HepG2 (cell line): ENCODE results near the gene AMPD2. TPM values are rescaled to one million over a fixed set of nuclear protein-coding genes. Genes with fewer than 3 reads are reported as not detected.

Experiments
- AHR ChIP-seq: IDR thresholded peaks from 2 replicates; pipeline ENCODE4 v1.6.1; 2018; ENCODE audit warnings: missing genetic modification reagents, missing compliant biosample characterization
- ASH2L ChIP-seq: fragments of 300-600, 200-600 bp; sonication (generic); IDR thresholded peaks from 2 replicates; pipeline ENCODE4 v1.7.0; 2017; ENCODE audit warnings: low read depth, mild to moderate bottlenecking, moderate library complexity, mixed read lengths, low read length; ENCODE audit not compliant: insufficient read length
- ATF7-NPFF ChIP-seq: sonication (generic); formaldehyde crosslinking; IDR thresholded peaks from 2 replicates; pipeline ENCODE4 v1.8.1; 2023; ENCODE audit warnings: mild to moderate bottlenecking, low read depth, missing genetic modification reagents, moderate library complexity
- FIP1L1 ChIP-seq: fragments of 200-400 bp; formaldehyde crosslinking; IDR thresholded peaks from 2 replicates; pipeline ENCODE4 v1.6.1; 2018; ENCODE audit warnings: low read depth, mild to moderate bottlenecking, low read length, moderate library complexity, borderline replicate concordance; ENCODE audit not compliant: insufficient read depth
- GATAD2A ChIP-seq: IDR thresholded peaks from 2 replicates; pipeline ENCODE4 v1.6.1; 2016
- NONO ChIP-seq, 2 experiments: fragments of 450-650 bp in 1 of 2; sonication (generic) in 1 of 2; formaldehyde crosslinking in 1 of 2; IDR thresholded peaks in 1 of 2; conservative IDR thresholded peaks in 1 of 2; 2 replicates each; pipeline versions ENCODE4 v1.6.1 to v1.8.0; 2017 to 2022; ENCODE audit warnings: mild to moderate bottlenecking in 1 of 2, missing genetic modification reagents in 1 of 2, moderate library complexity in 1 of 2
- NRL ChIP-seq: sonication (generic); formaldehyde crosslinking; IDR thresholded peaks from 2 replicates; pipeline ENCODE4 v1.5.0; 2020; ENCODE audit warnings: missing genetic modification reagents, mild to moderate bottlenecking, moderate library complexity, borderline replicate concordance
- RCOR2 ChIP-seq: IDR thresholded peaks from 2 replicates; pipeline ENCODE4 v1.6.1; 2016; ENCODE audit warnings: missing biosample characterization, missing genetic modification reagents
- SOX5 ChIP-seq: IDR thresholded peaks from 2 replicates; pipeline ENCODE4 v1.6.1; 2016; ENCODE audit warnings: borderline replicate concordance
- ZBTB38 ChIP-seq: sonication (generic); formaldehyde crosslinking; IDR thresholded peaks from 2 replicates; pipeline ENCODE4 v1.5.1; 2020; ENCODE audit warnings: mild to moderate bottlenecking, missing genetic modification reagents
- ZMYM2 ChIP-seq: sonication (generic); formaldehyde crosslinking; IDR thresholded peaks from 2 replicates; pipeline ENCODE4 v1.8.0; 2022; ENCODE audit warnings: mild to moderate bottlenecking, missing genetic modification reagents
- ZNF230 ChIP-seq: sonication (generic); formaldehyde crosslinking; IDR thresholded peaks from 2 replicates; pipeline ENCODE4 v1.4.0; 2020; ENCODE audit warnings: mild to moderate bottlenecking, missing genetic modification reagents
- ZNF33B ChIP-seq: sonication (generic); formaldehyde crosslinking; IDR thresholded peaks from 2 replicates; pipeline ENCODE4 v1.5.1; 2020; ENCODE audit warnings: mild to moderate bottlenecking, missing genetic modification reagents
- ZNF432 ChIP-seq: sonication (generic); formaldehyde crosslinking; IDR thresholded peaks from 2 replicates; pipeline ENCODE4 v1.5.0; 2020; ENCODE audit warnings: missing genetic modification reagents, mild to moderate bottlenecking, borderline replicate concordance
- ZNF543 ChIP-seq: sonication (generic); formaldehyde crosslinking; IDR thresholded peaks from 2 replicates; pipeline ENCODE4 v1.4.0; 2020; ENCODE audit warnings: mild to moderate bottlenecking, missing genetic modification reagents
- ZNF572 ChIP-seq: sonication (generic); formaldehyde crosslinking; IDR thresholded peaks from 2 replicates; pipeline ENCODE4 v1.5.1; 2020; ENCODE audit warnings: mild to moderate bottlenecking, missing genetic modification reagents
- ZNF660 ChIP-seq: sonication (generic); formaldehyde crosslinking; IDR thresholded peaks from 2 replicates; pipeline ENCODE4 v1.5.1; 2020; ENCODE audit warnings: mild to moderate bottlenecking, low read depth, missing genetic modification reagents, borderline replicate concordance
- ZSCAN9 ChIP-seq: IDR thresholded peaks from 2 replicates; pipeline ENCODE4 v1.6.1; 2016; ENCODE audit warnings: borderline replicate concordance
- polyA plus RNA-seq, 8 experiments: library from polyadenylated mRNA; depleted of rRNA in 3 of 8; stranded (reverse) in 7 of 8; unstranded in 1 of 8; fragments of >200 nt; fragmentation: Illumina TruSeq in 4 of 8; extraction: Trizol in 4 of 8; gene quantifications; 2 replicates each; pipeline versions ENCODE4 v1.2.1 to v1.2.3, GENCODE V29; 2011 to 2016; ENCODE audit warnings: low read depth in 4 of 8, missing spikeins in 1 of 8, mixed read lengths in 1 of 8; ENCODE audit not compliant: insufficient read depth in 1 of 8
- total RNA-seq, 5 experiments: library from RNA; depleted of rRNA; stranded (reverse); fragments of >200 nt; fragmentation: Illumina TruSeq; extraction: Trizol; gene quantifications; 2 replicates each; pipeline ENCODE4 v1.2.3, GENCODE V29; 2016; ENCODE audit warnings: low read depth in 1 of 5
- TF ChIP-seq, protein P1 (sequence below): sonication (generic); formaldehyde crosslinking; IDR thresholded peaks from 2 replicates; pipeline ENCODE4 v1.9.0; 2021; ENCODE audit warnings: missing genetic modification reagents, mild to moderate bottlenecking, borderline replicate concordance
- TF ChIP-seq, protein P2 (sequence below): sonication (generic); formaldehyde crosslinking; IDR thresholded peaks from 2 replicates; pipeline ENCODE4 v1.4.0; 2020; ENCODE audit warnings: mild to moderate bottlenecking, missing genetic modification reagents
- TF ChIP-seq, protein P3 (sequence below): IDR thresholded peaks from 2 replicates; pipeline ENCODE4 v1.6.1; 2012; ENCODE audit warnings: inconsistent platforms
- TF ChIP-seq, protein P4 (sequence below): sonication (generic); formaldehyde crosslinking; IDR thresholded peaks from 2 replicates; pipeline ENCODE4 v1.5.1; 2020; ENCODE audit warnings: mild to moderate bottlenecking, moderate library complexity, missing genetic modification reagents
- TF ChIP-seq, protein P5 (sequence below): sonication (generic); formaldehyde crosslinking; IDR thresholded peaks from 2 replicates; pipeline ENCODE4 v1.8.0; 2022; ENCODE audit warnings: mild to moderate bottlenecking, missing genetic modification reagents; ENCODE audit not compliant: insufficient replicate concordance

The AMPD2 gene
- total and polyA plus RNA-seq, 2 of the 13 experiments (the other 11 are each of a cell fraction or from before 2014, with no cell fraction given) = 62.3 to 82.0 TPM

DNA sequence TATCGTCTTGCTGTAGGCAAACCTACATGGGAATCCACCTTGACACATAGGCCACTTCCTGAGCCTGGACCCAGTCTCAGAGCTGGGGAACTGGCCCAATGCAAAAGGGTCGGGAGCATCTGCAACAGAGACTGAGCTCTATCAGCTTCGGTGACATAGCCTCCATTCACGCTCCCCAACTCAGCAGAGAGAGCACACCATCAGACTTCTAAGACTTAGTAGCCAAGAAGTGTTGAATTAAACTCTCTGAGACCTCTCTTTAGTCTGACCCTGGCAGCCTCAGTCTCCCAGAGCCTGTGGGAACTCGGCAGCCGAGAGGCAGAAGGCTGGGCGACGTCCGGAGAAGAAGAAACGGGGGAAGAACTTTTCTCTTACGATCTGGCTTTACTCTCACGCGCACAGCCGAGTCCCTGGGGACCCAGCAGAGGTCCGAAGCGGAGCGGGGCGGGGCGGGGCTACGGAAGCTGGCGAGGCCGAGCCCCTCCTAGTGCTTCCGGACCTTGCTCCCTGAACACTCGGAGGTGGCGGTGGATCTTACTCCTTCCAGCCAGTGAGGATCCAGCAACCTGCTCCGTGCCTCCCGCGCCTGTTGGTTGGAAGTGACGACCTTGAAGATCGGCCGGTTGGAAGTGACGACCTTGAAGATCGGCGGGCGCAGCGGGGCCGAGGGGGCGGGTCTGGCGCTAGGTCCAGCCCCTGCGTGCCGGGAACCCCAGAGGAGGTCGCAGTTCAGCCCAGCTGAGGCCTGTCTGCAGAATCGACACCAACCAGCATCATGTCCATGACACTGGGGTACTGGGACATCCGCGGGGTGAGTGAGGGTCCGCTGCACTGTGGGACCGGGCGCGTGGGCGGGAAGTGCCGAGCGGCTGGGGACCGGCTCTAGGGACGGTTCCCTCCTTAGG lies 36.2 kb downstream of the AMPD2 start, which contains the start of gene GSTM4 (continued):
- TF ChIP-seq ZNF660 (CRISPR knock-in tag) (0 out of 2 replicates have a peak, but pooled peaks have one; percentile 45), FIP1L1 (no peak), ZNF572 (CRISPR knock-in tag) (peak; percentile 87), ZMYM2 (no peak), ZNF230 (CRISPR knock-in tag) (peak; percentile 92; the same call in 1 of the 2 replicates), ZNF543 (CRISPR knock-in tag) (peak; percentile 92; the same call in 1 of the 2 replicates), AHR (CRISPR knock-in tag) (peak; percentile 59; the same call in 1 of the 2 replicates), ZBTB38 (CRISPR knock-in tag) (peak; percentile 57), ZNF33B (0 out of 2 replicates have a peak, but pooled peaks have one; percentile 66), NRL (CRISPR knock-in tag) (0 out of 2 replicates have a peak, but pooled peaks have one; percentile 53), SOX5 (CRISPR knock-in tag) (peak; percentile 32), ASH2L (peak; percentile 86), RCOR2 (CRISPR knock-in tag) (no peak), ZSCAN9 (0 out of 2 replicates have a peak, but pooled peaks have one; percentile 73), ZNF432 (no peak), ATF7-NPFF (CRISPR knock-in tag) (no peak), GATAD2A (CRISPR knock-in tag) (peak; percentile 52), NONO (IDR thresholded peaks at IDR 0.05) (no peak), NONO (CRISPR knock-in tag; conservative IDR thresholded peaks at IDR 0.05) (peak; percentile 87)
- TF ChIP-seq, protein P1, sequence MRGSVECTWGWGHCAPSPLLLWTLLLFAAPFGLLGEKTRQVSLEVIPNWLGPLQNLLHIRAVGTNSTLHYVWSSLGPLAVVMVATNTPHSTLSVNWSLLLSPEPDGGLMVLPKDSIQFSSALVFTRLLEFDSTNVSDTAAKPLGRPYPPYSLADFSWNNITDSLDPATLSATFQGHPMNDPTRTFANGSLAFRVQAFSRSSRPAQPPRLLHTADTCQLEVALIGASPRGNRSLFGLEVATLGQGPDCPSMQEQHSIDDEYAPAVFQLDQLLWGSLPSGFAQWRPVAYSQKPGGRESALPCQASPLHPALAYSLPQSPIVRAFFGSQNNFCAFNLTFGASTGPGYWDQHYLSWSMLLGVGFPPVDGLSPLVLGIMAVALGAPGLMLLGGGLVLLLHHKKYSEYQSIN (CRISPR knock-in tag) = no peak
- TF ChIP-seq, protein P2, sequence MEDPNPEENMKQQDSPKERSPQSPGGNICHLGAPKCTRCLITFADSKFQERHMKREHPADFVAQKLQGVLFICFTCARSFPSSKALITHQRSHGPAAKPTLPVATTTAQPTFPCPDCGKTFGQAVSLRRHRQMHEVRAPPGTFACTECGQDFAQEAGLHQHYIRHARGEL (CRISPR knock-in tag) = 0 out of 2 replicates have a peak, but pooled peaks have one; percentile 55
- TF ChIP-seq, protein P3, sequence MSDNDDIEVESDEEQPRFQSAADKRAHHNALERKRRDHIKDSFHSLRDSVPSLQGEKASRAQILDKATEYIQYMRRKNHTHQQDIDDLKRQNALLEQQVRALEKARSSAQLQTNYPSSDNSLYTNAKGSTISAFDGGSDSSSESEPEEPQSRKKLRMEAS = peak; percentile 63; the same call in 1 of the 2 replicates
- TF ChIP-seq, protein P4, sequence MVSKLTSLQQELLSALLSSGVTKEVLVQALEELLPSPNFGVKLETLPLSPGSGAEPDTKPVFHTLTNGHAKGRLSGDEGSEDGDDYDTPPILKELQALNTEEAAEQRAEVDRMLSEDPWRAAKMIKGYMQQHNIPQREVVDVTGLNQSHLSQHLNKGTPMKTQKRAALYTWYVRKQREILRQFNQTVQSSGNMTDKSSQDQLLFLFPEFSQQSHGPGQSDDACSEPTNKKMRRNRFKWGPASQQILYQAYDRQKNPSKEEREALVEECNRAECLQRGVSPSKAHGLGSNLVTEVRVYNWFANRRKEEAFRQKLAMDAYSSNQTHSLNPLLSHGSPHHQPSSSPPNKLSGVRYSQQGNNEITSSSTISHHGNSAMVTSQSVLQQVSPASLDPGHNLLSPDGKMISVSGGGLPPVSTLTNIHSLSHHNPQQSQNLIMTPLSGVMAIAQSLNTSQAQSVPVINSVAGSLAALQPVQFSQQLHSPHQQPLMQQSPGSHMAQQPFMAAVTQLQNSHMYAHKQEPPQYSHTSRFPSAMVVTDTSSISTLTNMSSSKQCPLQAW (CRISPR knock-in tag) = peak; percentile 85
- TF ChIP-seq, protein P5, sequence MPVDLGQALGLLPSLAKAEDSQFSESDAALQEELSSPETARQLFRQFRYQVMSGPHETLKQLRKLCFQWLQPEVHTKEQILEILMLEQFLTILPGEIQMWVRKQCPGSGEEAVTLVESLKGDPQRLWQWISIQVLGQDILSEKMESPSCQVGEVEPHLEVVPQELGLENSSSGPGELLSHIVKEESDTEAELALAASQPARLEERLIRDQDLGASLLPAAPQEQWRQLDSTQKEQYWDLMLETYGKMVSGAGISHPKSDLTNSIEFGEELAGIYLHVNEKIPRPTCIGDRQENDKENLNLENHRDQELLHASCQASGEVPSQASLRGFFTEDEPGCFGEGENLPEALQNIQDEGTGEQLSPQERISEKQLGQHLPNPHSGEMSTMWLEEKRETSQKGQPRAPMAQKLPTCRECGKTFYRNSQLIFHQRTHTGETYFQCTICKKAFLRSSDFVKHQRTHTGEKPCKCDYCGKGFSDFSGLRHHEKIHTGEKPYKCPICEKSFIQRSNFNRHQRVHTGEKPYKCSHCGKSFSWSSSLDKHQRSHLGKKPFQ (CRISPR knock-in tag) = peak; percentile 20
